WTC11 (cell line): Measurements from ENCODE around the gene ZNG1A. TPM values are rescaled to one million over a fixed set of nuclear protein-coding genes. Genes with fewer than 3 reads are reported as not detected.
"Not testable (repeated sequence)": the region's sequence is repeated elsewhere in the genome, so short reads cannot be mapped to it uniquely, and the experiment has no call there.

Source experiments
- ATAC-seq: fragments of 200-7000 bp; cut with Tn5 transposase; 2 replicates; pipeline ENCODE4 v1.10.0; 2021; ENCODE audit warnings: mild to moderate bottlenecking, moderate library complexity
- CTCF ChIA-PET: fragments of 300-600 bp; sonication (Branson Sonifier 250); formaldehyde crosslinking; loops from one replicate; lab custom pipeline; 2021; ENCODE audit warnings: antibody characterized with exemption; lab: Charles Lee
- POLR2A ChIA-PET: fragments of 350-600 bp; sonication (Branson Sonifier 250); formaldehyde crosslinking; loops from one replicate; lab custom pipeline; 2021; ENCODE audit warnings: antibody characterized with exemption; lab: Charles Lee
- DNase-seq: peaks from one replicate; pipeline ENCODE4 v3.0.0; 2021; ENCODE audit warnings: low spot score
- H3K27ac Mint-ChIP-seq: 2 replicates; pipeline ENCODE4 v1.8.0; 2021; ENCODE audit warnings: mixed read lengths
- H3K27me3 Mint-ChIP-seq: 2 replicates; pipeline ENCODE4 v1.8.0; 2021; ENCODE audit warnings: low read depth, mild to moderate bottlenecking, moderate library complexity, mixed read lengths
- H3K36me3 Mint-ChIP-seq: 2 replicates; pipeline ENCODE4 v1.8.0; 2021; ENCODE audit warnings: mixed read lengths
- H3K4me1 Mint-ChIP-seq: 2 replicates; pipeline ENCODE4 v1.8.0; 2022; ENCODE audit warnings: mixed read lengths
- H3K4me3 Mint-ChIP-seq: 2 replicates; pipeline ENCODE4 v1.8.0; 2021; ENCODE audit warnings: mild to moderate bottlenecking, moderate library complexity, mixed read lengths
- H3K9me3 Mint-ChIP-seq: 2 replicates; pipeline ENCODE4 v1.8.0; 2021; ENCODE audit warnings: mixed read lengths
- ELF4 ChIP-seq: sonication (generic); formaldehyde crosslinking; IDR thresholded peaks from 2 replicates; pipeline ENCODE4 v1.8.1; 2022; ENCODE audit warnings: low read depth, mild to moderate bottlenecking, moderate library complexity, missing genetic modification reagents
- GRHL2 ChIP-seq: fragments of 250-450 bp; sonication (Bioruptor Pico); IDR thresholded peaks from 2 replicates; pipeline ENCODE4 v1.8.0; 2022; ENCODE audit warnings: mild to moderate bottlenecking, moderate library complexity; ENCODE audit not compliant: insufficient replicate concordance, severe bottlenecking
- IRF2 ChIP-seq: sonication (generic); formaldehyde crosslinking; IDR thresholded peaks from 2 replicates; pipeline ENCODE4 v1.8.0; 2022; ENCODE audit warnings: low read depth, missing genetic modification reagents, borderline replicate concordance
- MXD4 ChIP-seq: fragments of 250-450 bp; sonication (Bioruptor Pico); IDR thresholded peaks from 2 replicates; pipeline ENCODE4 v1.8.0; 2021; ENCODE audit warnings: mild to moderate bottlenecking, moderate library complexity, borderline replicate concordance
- MYBL2 ChIP-seq: sonication (generic); formaldehyde crosslinking; IDR thresholded peaks from 2 replicates; pipeline ENCODE4 v1.8.1; 2023; ENCODE audit warnings: mild to moderate bottlenecking, moderate library complexity, missing genetic modification reagents
- RELA ChIP-seq: sonication (generic); formaldehyde crosslinking; IDR thresholded peaks from 2 replicates; pipeline ENCODE4 v1.8.1; 2022; ENCODE audit warnings: missing genetic modification reagents, mild to moderate bottlenecking, borderline replicate concordance
- RORB ChIP-seq: fragments of 250-450 bp; sonication (Bioruptor Pico); IDR thresholded peaks from 2 replicates; pipeline ENCODE4 v1.9.0; 2021; ENCODE audit warnings: mild to moderate bottlenecking
- SP1 ChIP-seq: sonication (generic); formaldehyde crosslinking; conservative IDR thresholded peaks from 2 replicates; pipeline ENCODE4 v1.8.1; 2022; ENCODE audit warnings: missing genetic modification reagents
- ZNF219 ChIP-seq: sonication (generic); formaldehyde crosslinking; IDR thresholded peaks from 2 replicates; pipeline ENCODE4 v1.8.0; 2023; ENCODE audit warnings: missing genetic modification reagents, mild to moderate bottlenecking, borderline replicate concordance
- total RNA-seq: library from RNA; stranded (reverse); gene quantifications from 3 replicates; pipeline ENCODE4 v1.2.3, GENCODE V29; 2021
- TF ChIP-seq, protein P1 (sequence below): fragments of 250-450 bp; sonication (Bioruptor Pico); IDR thresholded peaks from 2 replicates; pipeline ENCODE4 v1.8.0; 2021; ENCODE audit warnings: mild to moderate bottlenecking
- TF ChIP-seq, protein P2 (sequence below): sonication (generic); formaldehyde crosslinking; IDR thresholded peaks from 2 replicates; pipeline ENCODE4 v1.8.0; 2022; ENCODE audit warnings: mild to moderate bottlenecking, missing genetic modification reagents
- TF ChIP-seq, protein P3 (sequence below): sonication (generic); formaldehyde crosslinking; IDR thresholded peaks from 2 replicates; pipeline ENCODE4 v1.8.0; 2022; ENCODE audit warnings: missing genetic modification reagents
- TF ChIP-seq, protein P4 (sequence below): sonication (generic); formaldehyde crosslinking; IDR thresholded peaks from 2 replicates; pipeline ENCODE4 v1.8.1; 2022; ENCODE audit warnings: mild to moderate bottlenecking, missing genetic modification reagents, moderate library complexity, borderline replicate concordance
- TF ChIP-seq, protein P5 (sequence below): sonication (generic); formaldehyde crosslinking; IDR thresholded peaks from 2 replicates; pipeline ENCODE4 v1.8.0; 2022; ENCODE audit warnings: mild to moderate bottlenecking, missing genetic modification reagents
- TF ChIP-seq, protein P6 (sequence below): sonication (generic); formaldehyde crosslinking; IDR thresholded peaks from 2 replicates; pipeline ENCODE4 v1.8.1; 2023; ENCODE audit warnings: mild to moderate bottlenecking, missing genetic modification reagents, borderline replicate concordance

The ZNG1A gene
- total RNA-seq, 1 experiment from 2014 or later = 44.4 TPM

DNA sequence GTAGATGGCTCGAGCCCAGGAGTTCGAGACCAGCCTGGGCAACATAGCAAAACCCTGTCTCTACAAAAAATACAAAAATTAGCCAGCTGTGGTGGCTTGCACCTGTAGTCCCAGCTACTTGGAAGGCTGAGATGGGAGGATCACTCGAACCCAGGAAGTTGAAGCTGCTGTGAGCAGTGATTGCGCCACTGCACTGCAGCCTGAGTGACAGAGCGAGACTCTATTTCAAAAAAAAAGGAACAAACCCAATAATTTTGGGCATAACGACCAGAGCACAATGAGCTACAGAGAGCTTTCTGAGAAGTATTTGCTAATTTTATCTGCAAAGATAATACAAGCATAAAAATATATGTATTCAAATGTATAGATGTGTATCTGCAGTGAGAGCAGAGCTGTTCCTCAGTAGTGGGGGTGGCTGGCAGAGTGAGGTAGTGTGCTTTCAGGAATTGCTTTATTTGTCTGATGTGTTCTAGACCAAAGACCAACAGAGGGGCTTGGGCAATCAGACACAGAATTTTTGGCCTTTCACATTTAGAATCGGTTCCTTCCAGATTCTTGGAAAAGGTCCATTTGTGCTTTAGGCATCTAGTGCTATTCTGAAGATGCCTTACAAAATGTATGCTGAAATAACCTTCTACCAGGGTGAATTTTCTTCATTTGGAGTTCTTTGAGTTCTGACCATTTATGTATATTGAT is 41.0 kb upstream of the ZNG1A start:
- H3K36me3 Mint-ChIP-seq = no peaks in the 10 kb centered on the region
- POLR2A ChIA-PET = no interaction called here
- ATAC-seq = no peak
- H3K4me3 Mint-ChIP-seq = no peak overlapping the region
- no peak overlapping the region for H3K27ac Mint-ChIP-seq
- H3K27me3 Mint-ChIP-seq = peaks cover 20% of the 10 kb centered on the region
- CTCF ChIA-PET = no interaction called here
- H3K9me3 Mint-ChIP-seq = no peaks in the 10 kb centered on the region
- H3K4me1 Mint-ChIP-seq = peaks cover 35% of the 10 kb centered on the region
- TF ChIP-seq, protein P1, sequence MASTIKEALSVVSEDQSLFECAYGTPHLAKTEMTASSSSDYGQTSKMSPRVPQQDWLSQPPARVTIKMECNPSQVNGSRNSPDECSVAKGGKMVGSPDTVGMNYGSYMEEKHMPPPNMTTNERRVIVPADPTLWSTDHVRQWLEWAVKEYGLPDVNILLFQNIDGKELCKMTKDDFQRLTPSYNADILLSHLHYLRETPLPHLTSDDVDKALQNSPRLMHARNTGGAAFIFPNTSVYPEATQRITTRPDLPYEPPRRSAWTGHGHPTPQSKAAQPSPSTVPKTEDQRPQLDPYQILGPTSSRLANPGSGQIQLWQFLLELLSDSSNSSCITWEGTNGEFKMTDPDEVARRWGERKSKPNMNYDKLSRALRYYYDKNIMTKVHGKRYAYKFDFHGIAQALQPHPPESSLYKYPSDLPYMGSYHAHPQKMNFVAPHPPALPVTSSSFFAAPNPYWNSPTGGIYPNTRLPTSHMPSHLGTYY (CRISPR knock-in tag) = no peak
- TF ChIP-seq MYBL2 (CRISPR knock-in tag) = no peak
- TF ChIP-seq, protein P2, sequence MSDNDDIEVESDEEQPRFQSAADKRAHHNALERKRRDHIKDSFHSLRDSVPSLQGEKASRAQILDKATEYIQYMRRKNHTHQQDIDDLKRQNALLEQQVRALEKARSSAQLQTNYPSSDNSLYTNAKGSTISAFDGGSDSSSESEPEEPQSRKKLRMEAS (CRISPR knock-in tag) = no peak
- TF ChIP-seq, protein P3, sequence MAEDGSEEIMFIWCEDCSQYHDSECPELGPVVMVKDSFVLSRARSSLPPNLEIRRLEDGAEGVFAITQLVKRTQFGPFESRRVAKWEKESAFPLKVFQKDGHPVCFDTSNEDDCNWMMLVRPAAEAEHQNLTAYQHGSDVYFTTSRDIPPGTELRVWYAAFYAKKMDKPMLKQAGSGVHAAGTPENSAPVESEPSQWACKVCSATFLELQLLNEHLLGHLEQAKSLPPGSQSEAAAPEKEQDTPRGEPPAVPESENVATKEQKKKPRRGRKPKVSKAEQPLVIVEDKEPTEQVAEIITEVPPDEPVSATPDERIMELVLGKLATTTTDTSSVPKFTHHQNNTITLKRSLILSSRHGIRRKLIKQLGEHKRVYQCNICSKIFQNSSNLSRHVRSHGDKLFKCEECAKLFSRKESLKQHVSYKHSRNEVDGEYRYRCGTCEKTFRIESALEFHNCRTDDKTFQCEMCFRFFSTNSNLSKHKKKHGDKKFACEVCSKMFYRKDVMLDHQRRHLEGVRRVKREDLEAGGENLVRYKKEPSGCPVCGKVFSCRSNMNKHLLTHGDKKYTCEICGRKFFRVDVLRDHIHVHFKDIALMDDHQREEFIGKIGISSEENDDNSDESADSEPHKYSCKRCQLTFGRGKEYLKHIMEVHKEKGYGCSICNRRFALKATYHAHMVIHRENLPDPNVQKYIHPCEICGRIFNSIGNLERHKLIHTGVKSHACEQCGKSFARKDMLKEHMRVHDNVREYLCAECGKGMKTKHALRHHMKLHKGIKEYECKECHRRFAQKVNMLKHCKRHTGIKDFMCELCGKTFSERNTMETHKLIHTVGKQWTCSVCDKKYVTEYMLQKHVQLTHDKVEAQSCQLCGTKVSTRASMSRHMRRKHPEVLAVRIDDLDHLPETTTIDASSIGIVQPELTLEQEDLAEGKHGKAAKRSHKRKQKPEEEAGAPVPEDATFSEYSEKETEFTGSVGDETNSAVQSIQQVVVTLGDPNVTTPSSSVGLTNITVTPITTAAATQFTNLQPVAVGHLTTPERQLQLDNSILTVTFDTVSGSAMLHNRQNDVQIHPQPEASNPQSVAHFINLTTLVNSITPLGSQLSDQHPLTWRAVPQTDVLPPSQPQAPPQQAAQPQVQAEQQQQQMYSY (CRISPR knock-in tag) = no peak
- no peak for TF ChIP-seq ELF4 (CRISPR knock-in tag)
- TF ChIP-seq GRHL2 = no peak
- no peak for TF ChIP-seq ZNF219 (CRISPR knock-in tag)
- TF ChIP-seq SP1 = no peak
- TF ChIP-seq RELA = no peak
- TF ChIP-seq, protein P4, sequence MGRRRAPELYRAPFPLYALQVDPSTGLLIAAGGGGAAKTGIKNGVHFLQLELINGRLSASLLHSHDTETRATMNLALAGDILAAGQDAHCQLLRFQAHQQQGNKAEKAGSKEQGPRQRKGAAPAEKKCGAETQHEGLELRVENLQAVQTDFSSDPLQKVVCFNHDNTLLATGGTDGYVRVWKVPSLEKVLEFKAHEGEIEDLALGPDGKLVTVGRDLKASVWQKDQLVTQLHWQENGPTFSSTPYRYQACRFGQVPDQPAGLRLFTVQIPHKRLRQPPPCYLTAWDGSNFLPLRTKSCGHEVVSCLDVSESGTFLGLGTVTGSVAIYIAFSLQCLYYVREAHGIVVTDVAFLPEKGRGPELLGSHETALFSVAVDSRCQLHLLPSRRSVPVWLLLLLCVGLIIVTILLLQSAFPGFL (CRISPR knock-in tag) = no peak
- no peak for TF ChIP-seq IRF2
- TF ChIP-seq, protein P5, sequence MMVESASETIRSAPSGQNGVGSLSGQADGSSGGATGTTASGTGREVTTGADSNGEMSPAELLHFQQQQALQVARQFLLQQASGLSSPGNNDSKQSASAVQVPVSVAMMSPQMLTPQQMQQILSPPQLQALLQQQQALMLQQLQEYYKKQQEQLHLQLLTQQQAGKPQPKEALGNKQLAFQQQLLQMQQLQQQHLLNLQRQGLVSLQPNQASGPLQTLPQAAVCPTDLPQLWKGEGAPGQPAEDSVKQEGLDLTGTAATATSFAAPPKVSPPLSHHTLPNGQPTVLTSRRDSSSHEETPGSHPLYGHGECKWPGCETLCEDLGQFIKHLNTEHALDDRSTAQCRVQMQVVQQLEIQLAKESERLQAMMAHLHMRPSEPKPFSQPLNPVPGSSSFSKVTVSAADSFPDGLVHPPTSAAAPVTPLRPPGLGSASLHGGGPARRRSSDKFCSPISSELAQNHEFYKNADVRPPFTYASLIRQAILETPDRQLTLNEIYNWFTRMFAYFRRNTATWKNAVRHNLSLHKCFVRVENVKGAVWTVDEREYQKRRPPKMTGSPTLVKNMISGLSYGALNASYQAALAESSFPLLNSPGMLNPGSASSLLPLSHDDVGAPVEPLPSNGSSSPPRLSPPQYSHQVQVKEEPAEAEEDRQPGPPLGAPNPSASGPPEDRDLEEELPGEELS = no peak
- TF ChIP-seq, protein P6, sequence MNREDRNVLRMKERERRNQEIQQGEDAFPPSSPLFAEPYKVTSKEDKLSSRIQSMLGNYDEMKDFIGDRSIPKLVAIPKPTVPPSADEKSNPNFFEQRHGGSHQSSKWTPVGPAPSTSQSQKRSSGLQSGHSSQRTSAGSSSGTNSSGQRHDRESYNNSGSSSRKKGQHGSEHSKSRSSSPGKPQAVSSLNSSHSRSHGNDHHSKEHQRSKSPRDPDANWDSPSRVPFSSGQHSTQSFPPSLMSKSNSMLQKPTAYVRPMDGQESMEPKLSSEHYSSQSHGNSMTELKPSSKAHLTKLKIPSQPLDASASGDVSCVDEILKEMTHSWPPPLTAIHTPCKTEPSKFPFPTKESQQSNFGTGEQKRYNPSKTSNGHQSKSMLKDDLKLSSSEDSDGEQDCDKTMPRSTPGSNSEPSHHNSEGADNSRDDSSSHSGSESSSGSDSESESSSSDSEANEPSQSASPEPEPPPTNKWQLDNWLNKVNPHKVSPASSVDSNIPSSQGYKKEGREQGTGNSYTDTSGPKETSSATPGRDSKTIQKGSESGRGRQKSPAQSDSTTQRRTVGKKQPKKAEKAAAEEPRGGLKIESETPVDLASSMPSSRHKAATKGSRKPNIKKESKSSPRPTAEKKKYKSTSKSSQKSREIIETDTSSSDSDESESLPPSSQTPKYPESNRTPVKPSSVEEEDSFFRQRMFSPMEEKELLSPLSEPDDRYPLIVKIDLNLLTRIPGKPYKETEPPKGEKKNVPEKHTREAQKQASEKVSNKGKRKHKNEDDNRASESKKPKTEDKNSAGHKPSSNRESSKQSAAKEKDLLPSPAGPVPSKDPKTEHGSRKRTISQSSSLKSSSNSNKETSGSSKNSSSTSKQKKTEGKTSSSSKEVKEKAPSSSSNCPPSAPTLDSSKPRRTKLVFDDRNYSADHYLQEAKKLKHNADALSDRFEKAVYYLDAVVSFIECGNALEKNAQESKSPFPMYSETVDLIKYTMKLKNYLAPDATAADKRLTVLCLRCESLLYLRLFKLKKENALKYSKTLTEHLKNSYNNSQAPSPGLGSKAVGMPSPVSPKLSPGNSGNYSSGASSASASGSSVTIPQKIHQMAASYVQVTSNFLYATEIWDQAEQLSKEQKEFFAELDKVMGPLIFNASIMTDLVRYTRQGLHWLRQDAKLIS = no peak
- TF ChIP-seq MXD4 (CRISPR knock-in tag) = no peak
- TF ChIP-seq RORB (CRISPR knock-in tag) = no peak
- DNase-seq = no peak

DNA sequence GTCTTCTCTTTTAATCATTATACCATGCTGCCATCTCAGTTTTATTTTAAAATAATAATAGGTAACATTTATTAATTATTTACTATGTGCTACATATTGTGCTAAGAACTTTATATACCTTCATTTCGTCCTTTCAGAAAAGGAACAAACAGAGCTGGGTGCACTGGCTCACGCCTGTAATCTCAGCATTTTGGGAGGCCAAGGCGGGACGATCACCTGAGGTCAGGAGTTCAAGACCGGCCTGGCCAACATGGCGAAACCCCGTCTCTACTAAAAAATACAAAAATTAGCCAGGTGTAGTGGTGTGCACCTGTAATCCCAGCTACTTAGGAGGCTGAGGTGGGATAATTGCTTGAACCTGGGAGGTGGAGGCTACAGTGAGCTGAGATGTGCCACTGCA is 40.2 kb upstream of the ZNG1A start:
- H3K27ac Mint-ChIP-seq, H3K9me3 Mint-ChIP-seq, POLR2A ChIA-PET, DNase-seq, H3K4me3 Mint-ChIP-seq, ATAC-seq, CTCF ChIA-PET, H3K36me3 Mint-ChIP-seq: not testable (repeated sequence)
- H3K4me1 Mint-ChIP-seq = peaks cover 30% of the 10 kb centered on the region
- H3K27me3 Mint-ChIP-seq = peaks cover 24% of the 10 kb centered on the region
